HEK293 (cell line): ENCODE results near the gene NFIB.
A peak's percentile ranks its signal among the peaks of the same experiment; 100 is the strongest.

ENCODE experiments used
- CTCF ChIA-PET: fragments of 350-600 bp; formaldehyde crosslinking; extraction: SDS; loops from one replicate; lab custom pipeline; 2021; ENCODE audit warnings: antibody characterized with exemption; lab: Yijun Ruan, JAX
- POLR2A ChIA-PET: fragments of 300-600 bp; formaldehyde crosslinking; extraction: SDS; loops from one replicate; lab custom pipeline; 2020; ENCODE audit warnings: antibody characterized with exemption, inconsistent platforms; lab: Yijun Ruan, JAX
- H3K27ac ChIP-seq: fragments of 200-500 bp; sonication (Bioruptor generic); 2 replicates; pipeline ENCODE4 v1.5.1; 2014; ENCODE audit warnings: low read depth, low read length, control low read depth, inconsistent platforms; ENCODE audit errors: extremely low read depth
- H3K36me3 ChIP-seq, 2 experiments: fragments of 200-500 bp in 1 of 2; sonication (Bioruptor generic) in 1 of 2; 1 replicate in 1 of 2; 2 replicates in 1 of 2; pipeline ENCODE4 v1.5.1; 2014 to 2017; ENCODE audit warnings: inconsistent platforms in 2 of 2, low read length in 2 of 2; ENCODE audit not compliant: control insufficient read depth in 2 of 2, insufficient read depth in 1 of 2
- H3K4me1 ChIP-seq: fragments of 200-500 bp; sonication (Bioruptor generic); 2 replicates; pipeline ENCODE4 v1.5.1; 2014; ENCODE audit warnings: mild to moderate bottlenecking, low read length, inconsistent platforms; ENCODE audit not compliant: control insufficient read depth, insufficient read depth
- H3K4me3 ChIP-seq: 2 replicates; pipeline ENCODE4 v1.5.1; 2011; ENCODE audit warnings: low read depth, mild to moderate bottlenecking, control low read depth, low read length, moderate library complexity
- H3K9me3 ChIP-seq: fragments of 200-500 bp; sonication (Bioruptor generic); 2 replicates; pipeline ENCODE4 v1.5.1; 2014; ENCODE audit warnings: low read depth, low read length, inconsistent platforms; ENCODE audit not compliant: control insufficient read depth, insufficient read depth
- KLF10 ChIP-seq: fragments of 450-650 bp; IDR thresholded peaks from 2 replicates; pipeline ENCODE4 v1.5.1; 2018; ENCODE audit warnings: missing biosample characterization, mild to moderate bottlenecking, missing genetic modification characterization
- SP3 ChIP-seq: fragments of 450-650 bp; formaldehyde crosslinking; IDR thresholded peaks from 2 replicates; pipeline ENCODE4 v1.5.1; 2016; ENCODE audit warnings: missing biosample characterization, missing genetic modification characterization
- TCF7L2 ChIP-seq: IDR thresholded peaks from 2 replicates; pipeline ENCODE4 v1.6.1; 2011; ENCODE audit warnings: low read depth, mild to moderate bottlenecking, inconsistent platforms, low read length, moderate library complexity, borderline replicate concordance
- YY2 ChIP-seq: fragments of 450-650 bp; formaldehyde crosslinking; IDR thresholded peaks from 2 replicates; pipeline ENCODE4 v1.5.1; 2016; ENCODE audit warnings: missing biosample characterization, missing genetic modification characterization
- ZBTB8A ChIP-seq: fragments of 450-650 bp; formaldehyde crosslinking; IDR thresholded peaks from 2 replicates; pipeline ENCODE4 v1.5.1; 2016; ENCODE audit warnings: missing biosample characterization, missing genetic modification characterization
- ZNF175 ChIP-seq: fragments of 450-650 bp; formaldehyde crosslinking; IDR thresholded peaks from 2 replicates; pipeline ENCODE4 v1.5.1; 2016; ENCODE audit warnings: missing biosample characterization, missing genetic modification characterization
- ZNF221 ChIP-seq: fragments of 450-650 bp; formaldehyde crosslinking; IDR thresholded peaks from 2 replicates; pipeline ENCODE4 v1.5.1; 2017; ENCODE audit warnings: missing biosample characterization, missing genetic modification characterization, borderline replicate concordance
- ZNF23 ChIP-seq: fragments of 450-650 bp; formaldehyde crosslinking; IDR thresholded peaks from 2 replicates; pipeline ENCODE4 v1.5.1; 2016; ENCODE audit warnings: missing biosample characterization, missing genetic modification characterization, borderline replicate concordance
- ZNF266 ChIP-seq: fragments of 450-650 bp; formaldehyde crosslinking; IDR thresholded peaks from 2 replicates; pipeline ENCODE4 v1.5.1; 2016; ENCODE audit warnings: missing biosample characterization, missing genetic modification characterization, low read depth
- ZNF292 ChIP-seq: fragments of 450-650 bp; formaldehyde crosslinking; IDR thresholded peaks from 2 replicates; pipeline ENCODE4 v1.5.1; 2016; ENCODE audit warnings: low read depth, missing biosample characterization, missing genetic modification characterization, borderline replicate concordance
- ZNF335 ChIP-seq: fragments of 450-650 bp; formaldehyde crosslinking; conservative IDR thresholded peaks from 2 replicates; pipeline ENCODE4 v1.5.1; 2016; ENCODE audit warnings: missing biosample characterization, missing genetic modification characterization
- ZNF530 ChIP-seq: fragments of 450-650 bp; formaldehyde crosslinking; IDR thresholded peaks from 2 replicates; pipeline ENCODE4 v1.5.1; 2016; ENCODE audit warnings: low read depth, missing biosample characterization, missing genetic modification characterization
- ZNF558 ChIP-seq: fragments of 450-650 bp; formaldehyde crosslinking; IDR thresholded peaks from 2 replicates; pipeline ENCODE4 v1.5.1; 2016; ENCODE audit warnings: missing biosample characterization, missing genetic modification characterization
- ZNF561 ChIP-seq: fragments of 450-650 bp; IDR thresholded peaks from 2 replicates; pipeline ENCODE4 v1.5.1; 2018; ENCODE audit warnings: missing biosample characterization, missing genetic modification characterization, borderline replicate concordance
- ZNF571 ChIP-seq: fragments of 450-650 bp; formaldehyde crosslinking; IDR thresholded peaks from 2 replicates; pipeline ENCODE4 v1.5.0; 2017; ENCODE audit warnings: missing biosample characterization, missing genetic modification characterization
- ZNF596 ChIP-seq: fragments of 450-650 bp; IDR thresholded peaks from 2 replicates; pipeline ENCODE4 v1.5.0; 2018; ENCODE audit warnings: missing biosample characterization, mild to moderate bottlenecking, missing genetic modification characterization, moderate library complexity
- ZNF600 ChIP-seq: fragments of 450-650 bp; formaldehyde crosslinking; IDR thresholded peaks from 2 replicates; pipeline ENCODE4 v1.5.1; 2016; ENCODE audit warnings: missing biosample characterization, missing genetic modification characterization
- ZNF654 ChIP-seq: fragments of 450-650 bp; formaldehyde crosslinking; IDR thresholded peaks from 2 replicates; pipeline ENCODE4 v1.5.1; 2016; ENCODE audit warnings: low read depth, missing biosample characterization, missing genetic modification characterization
- TF ChIP-seq, protein P1 (sequence below): fragments of 450-650 bp; formaldehyde crosslinking; IDR thresholded peaks from 2 replicates; pipeline ENCODE4 v1.5.1; 2017; ENCODE audit warnings: missing biosample characterization, missing genetic modification characterization
- TF ChIP-seq, protein P2 (sequence below): fragments of 450-650 bp; formaldehyde crosslinking; IDR thresholded peaks from 2 replicates; pipeline ENCODE4 v1.5.1; 2016; ENCODE audit warnings: missing biosample characterization, missing genetic modification characterization
- TF ChIP-seq, protein P3 (sequence below): fragments of 450-650 bp; formaldehyde crosslinking; IDR thresholded peaks from 2 replicates; pipeline ENCODE4 v1.5.1; 2017; ENCODE audit warnings: missing biosample characterization, missing genetic modification characterization
- TF ChIP-seq, protein P4 (sequence below): fragments of 450-650 bp; formaldehyde crosslinking; IDR thresholded peaks from 2 replicates; pipeline ENCODE4 v1.5.1; 2016; ENCODE audit warnings: missing biosample characterization, missing genetic modification characterization
- TF ChIP-seq, protein P5 (sequence below): fragments of 450-650 bp; formaldehyde crosslinking; IDR thresholded peaks from 2 replicates; pipeline ENCODE4 v1.5.1; 2016; ENCODE audit warnings: missing biosample characterization, missing genetic modification characterization

NFIB gene

DNA sequence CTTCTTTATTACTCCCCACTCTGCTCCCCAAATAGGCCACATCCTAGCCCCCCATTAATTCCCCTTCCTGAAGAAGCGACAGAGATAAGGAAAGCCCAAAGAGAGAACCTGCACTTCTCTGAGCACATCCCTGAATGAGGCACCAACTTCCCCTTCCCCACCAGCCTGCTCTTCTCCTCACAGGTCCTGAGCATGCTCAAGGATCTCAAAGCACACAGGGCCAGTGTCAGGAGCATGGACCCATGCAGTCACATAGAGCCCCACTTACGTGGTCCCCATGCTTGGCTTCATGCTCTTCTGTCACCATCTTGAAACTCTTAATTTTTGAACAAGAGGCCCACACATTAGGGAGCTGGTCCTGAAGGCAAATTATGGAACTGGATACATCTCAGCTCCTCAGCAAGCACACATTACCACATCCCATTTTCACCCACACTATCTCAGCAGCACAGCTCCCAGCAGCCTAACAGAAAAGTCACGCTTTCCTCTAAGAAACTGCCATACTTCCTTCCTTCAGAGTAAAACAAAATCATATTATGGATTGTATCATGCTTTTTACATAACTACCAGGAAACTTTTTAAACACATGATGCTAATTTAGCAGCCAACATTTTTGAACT, 99.8 kb downstream of the NFIB start:
- no peak overlapping the region for H3K27ac ChIP-seq
- H3K4me3 ChIP-seq = no peak overlapping the region
- ChIA-PET CTCF (interaction anchor here (0.5 to 1.2 kb wide), 2 partner anchors 20 to 83 kb away, joined by 3 to 5 read pairs; no protein-coding TSS in a partner anchor), POLR2A (interaction anchor here (1.7 kb wide), 1 partner anchor 9 kb away, joined by 7 read pairs; no protein-coding TSS in a partner anchor)
- H3K9me3 ChIP-seq = no peaks in the 10 kb centered on the region
- H3K36me3 ChIP-seq = no peaks in the 10 kb centered on the region
- peak; percentile 35; the same call in 1 of the 2 replicates for TF ChIP-seq ZBTB8A
- TF ChIP-seq SP3 (tag by site-specific recombination) = no peak
- TF ChIP-seq, protein P1, sequence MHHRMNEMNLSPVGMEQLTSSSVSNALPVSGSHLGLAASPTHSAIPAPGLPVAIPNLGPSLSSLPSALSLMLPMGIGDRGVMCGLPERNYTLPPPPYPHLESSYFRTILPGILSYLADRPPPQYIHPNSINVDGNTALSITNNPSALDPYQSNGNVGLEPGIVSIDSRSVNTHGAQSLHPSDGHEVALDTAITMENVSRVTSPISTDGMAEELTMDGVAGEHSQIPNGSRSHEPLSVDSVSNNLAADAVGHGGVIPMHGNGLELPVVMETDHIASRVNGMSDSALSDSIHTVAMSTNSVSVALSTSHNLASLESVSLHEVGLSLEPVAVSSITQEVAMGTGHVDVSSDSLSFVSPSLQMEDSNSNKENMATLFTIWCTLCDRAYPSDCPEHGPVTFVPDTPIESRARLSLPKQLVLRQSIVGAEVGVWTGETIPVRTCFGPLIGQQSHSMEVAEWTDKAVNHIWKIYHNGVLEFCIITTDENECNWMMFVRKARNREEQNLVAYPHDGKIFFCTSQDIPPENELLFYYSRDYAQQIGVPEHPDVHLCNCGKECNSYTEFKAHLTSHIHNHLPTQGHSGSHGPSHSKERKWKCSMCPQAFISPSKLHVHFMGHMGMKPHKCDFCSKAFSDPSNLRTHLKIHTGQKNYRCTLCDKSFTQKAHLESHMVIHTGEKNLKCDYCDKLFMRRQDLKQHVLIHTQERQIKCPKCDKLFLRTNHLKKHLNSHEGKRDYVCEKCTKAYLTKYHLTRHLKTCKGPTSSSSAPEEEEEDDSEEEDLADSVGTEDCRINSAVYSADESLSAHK (tag by site-specific recombination) = peak; percentile 73
- TF ChIP-seq, protein P2, sequence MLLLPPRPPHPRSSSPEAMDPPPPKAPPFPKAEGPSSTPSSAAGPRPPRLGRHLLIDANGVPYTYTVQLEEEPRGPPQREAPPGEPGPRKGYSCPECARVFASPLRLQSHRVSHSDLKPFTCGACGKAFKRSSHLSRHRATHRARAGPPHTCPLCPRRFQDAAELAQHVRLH (tag by site-specific recombination) = no peak
- TF ChIP-seq ZNF335 (tag by site-specific recombination) = 0 out of 2 replicates have a peak, but pooled peaks have one; percentile 18
- peak; percentile 62; the same call in 1 of the 2 replicates for TF ChIP-seq ZNF600 (tag by site-specific recombination)
- TF ChIP-seq, protein P3, sequence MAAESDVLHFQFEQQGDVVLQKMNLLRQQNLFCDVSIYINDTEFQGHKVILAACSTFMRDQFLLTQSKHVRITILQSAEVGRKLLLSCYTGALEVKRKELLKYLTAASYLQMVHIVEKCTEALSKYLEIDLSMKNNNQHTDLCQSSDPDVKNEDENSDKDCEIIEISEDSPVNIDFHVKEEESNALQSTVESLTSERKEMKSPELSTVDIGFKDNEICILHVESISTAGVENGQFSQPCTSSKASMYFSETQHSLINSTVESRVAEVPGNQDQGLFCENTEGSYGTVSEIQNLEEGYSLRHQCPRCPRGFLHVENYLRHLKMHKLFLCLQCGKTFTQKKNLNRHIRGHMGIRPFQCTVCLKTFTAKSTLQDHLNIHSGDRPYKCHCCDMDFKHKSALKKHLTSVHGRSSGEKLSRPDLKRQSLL = 0 out of 2 replicates have a peak, but pooled peaks have one; percentile 25
- TF ChIP-seq KLF10 = no peak
- TF ChIP-seq, protein P4, sequence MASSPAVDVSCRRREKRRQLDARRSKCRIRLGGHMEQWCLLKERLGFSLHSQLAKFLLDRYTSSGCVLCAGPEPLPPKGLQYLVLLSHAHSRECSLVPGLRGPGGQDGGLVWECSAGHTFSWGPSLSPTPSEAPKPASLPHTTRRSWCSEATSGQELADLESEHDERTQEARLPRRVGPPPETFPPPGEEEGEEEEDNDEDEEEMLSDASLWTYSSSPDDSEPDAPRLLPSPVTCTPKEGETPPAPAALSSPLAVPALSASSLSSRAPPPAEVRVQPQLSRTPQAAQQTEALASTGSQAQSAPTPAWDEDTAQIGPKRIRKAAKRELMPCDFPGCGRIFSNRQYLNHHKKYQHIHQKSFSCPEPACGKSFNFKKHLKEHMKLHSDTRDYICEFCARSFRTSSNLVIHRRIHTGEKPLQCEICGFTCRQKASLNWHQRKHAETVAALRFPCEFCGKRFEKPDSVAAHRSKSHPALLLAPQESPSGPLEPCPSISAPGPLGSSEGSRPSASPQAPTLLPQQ (tag by site-specific recombination) = 0 out of 2 replicates have a peak, but pooled peaks have one; percentile 23
- peaks cover 21% of the 10 kb centered on the region for H3K4me1 ChIP-seq

DNA sequence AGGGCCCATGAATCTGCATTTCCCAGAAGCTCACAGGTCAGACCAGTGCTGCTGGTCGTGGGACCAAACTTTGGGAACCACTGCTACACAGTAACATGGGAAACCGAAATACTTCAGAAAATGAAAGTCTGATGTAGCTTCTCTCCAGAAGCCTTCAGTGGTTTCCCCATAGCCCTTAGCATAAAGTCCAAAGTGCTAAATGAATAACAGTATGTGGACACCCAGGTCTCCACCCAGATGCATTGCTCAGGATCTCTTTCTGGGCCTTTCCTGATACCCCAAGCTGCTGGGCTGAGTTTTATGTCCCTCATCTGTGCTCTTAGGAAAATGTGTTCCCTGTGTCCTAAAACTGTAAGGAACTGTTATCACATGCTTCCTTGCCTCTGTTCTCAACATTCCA, 100.4 kb downstream of the NFIB start:
- no peaks in the 10 kb centered on the region for H3K9me3 ChIP-seq
- ChIA-PET CTCF (interaction anchor here (0.6 kb wide), 1 partner anchor 140 kb away, joined by 3 read pairs; no protein-coding TSS in a partner anchor), POLR2A (interaction anchor here (0.7 to 1.7 kb wide), 2 partner anchors 8 to 9 kb away, joined by 3 to 7 read pairs; no protein-coding TSS in a partner anchor)
- peaks cover 18% of the 10 kb centered on the region for H3K4me1 ChIP-seq
- H3K4me3 ChIP-seq = no peak overlapping the region
- H3K36me3 ChIP-seq = no peaks in the 10 kb centered on the region
- no peak overlapping the region for H3K27ac ChIP-seq
- TF ChIP-seq ZNF221 (tag by site-specific recombination) (no peak), ZNF561 (no peak), ZNF175 (tag by site-specific recombination) (no peak), ZNF292 (no peak)

DNA sequence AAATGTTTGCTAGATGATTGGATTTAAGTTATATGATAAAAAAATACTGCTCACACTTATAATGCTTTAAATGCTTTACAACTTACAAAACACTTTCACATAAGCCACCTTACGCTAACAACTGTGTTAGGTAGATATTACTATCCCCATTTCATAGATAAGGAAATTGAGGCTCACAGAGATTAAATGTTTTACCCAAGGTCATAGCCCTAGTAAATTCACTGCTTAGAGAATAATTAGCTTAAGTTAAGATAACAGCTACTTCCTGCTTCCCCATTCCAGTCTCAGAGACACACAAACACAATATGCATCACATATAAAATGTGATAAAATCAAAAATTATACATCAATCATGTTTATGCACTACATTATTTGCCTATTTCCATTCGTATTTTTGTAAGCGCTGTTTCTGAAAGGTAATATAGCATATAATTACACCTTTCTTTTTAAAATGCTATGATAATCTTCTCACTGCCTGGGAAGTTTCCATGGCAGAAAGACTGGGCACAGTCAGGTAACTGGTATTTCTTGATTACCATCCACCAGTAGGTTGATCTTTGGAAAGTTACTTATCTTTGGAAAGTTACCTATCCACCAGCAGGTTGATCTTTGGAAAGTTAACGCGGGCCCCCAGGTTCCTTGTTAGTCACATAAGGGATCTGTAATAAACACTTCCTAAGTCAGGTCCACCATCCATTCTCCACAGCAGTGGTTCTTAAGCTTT, 101.1 kb downstream of the NFIB start:
- ChIA-PET POLR2A (interaction anchor here (0.7 to 1.7 kb wide), 2 partner anchors 8 to 10 kb away, joined by 3 to 7 read pairs; no protein-coding TSS in a partner anchor), CTCF (interaction anchor here (0.6 kb wide), 1 partner anchor 141 kb away, joined by 3 read pairs; no protein-coding TSS in a partner anchor)
- H3K4me1 ChIP-seq = peaks cover 21% of the 10 kb centered on the region
- H3K9me3 ChIP-seq = no peaks in the 10 kb centered on the region
- H3K4me3 ChIP-seq = no peak overlapping the region
- H3K36me3 ChIP-seq = no peaks in the 10 kb centered on the region
- H3K27ac ChIP-seq = no peak overlapping the region
- TF ChIP-seq ZNF23 (tag by site-specific recombination) (no peak), ZNF558 (tag by site-specific recombination) (no peak), SP3 (tag by site-specific recombination) (no peak), ZNF292 (no peak), ZNF654 (tag by site-specific recombination) (no peak), YY2 (tag by site-specific recombination) (no peak), ZNF266 (tag by site-specific recombination) (no peak), TCF7L2 (no peak), ZNF530 (no peak), ZBTB8A (no peak), ZNF596 (tag by site-specific recombination) (no peak), ZNF571 (no peak)
- TF ChIP-seq, protein P5, sequence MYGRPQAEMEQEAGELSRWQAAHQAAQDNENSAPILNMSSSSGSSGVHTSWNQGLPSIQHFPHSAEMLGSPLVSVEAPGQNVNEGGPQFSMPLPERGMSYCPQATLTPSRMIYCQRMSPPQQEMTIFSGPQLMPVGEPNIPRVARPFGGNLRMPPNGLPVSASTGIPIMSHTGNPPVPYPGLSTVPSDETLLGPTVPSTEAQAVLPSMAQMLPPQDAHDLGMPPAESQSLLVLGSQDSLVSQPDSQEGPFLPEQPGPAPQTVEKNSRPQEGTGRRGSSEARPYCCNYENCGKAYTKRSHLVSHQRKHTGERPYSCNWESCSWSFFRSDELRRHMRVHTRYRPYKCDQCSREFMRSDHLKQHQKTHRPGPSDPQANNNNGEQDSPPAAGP (tag by site-specific recombination) = no peak
